ENCODE measurements around the gene PACSIN2. TPM values are rescaled to one million over a fixed set of nuclear protein-coding genes. Genes with fewer than 3 reads are reported as not detected.
"Not testable (repeated sequence)": the region's sequence is repeated elsewhere in the genome, so short reads cannot be mapped to it uniquely, and the experiment has no call there.

PACSIN2 gene
- total RNA-seq, 1 donor from 2014 or later, result 61.0 TPM

- H3K36me3 Mint-ChIP-seq (ENCODE audit: insufficient read depth), result no peaks in the 10 kb centered on the region
- no peak for TF ChIP-seq CTCF (IDR thresholded peaks at IDR 0.05; ENCODE audit: unreplicated experiment)
- DNase-seq (ENCODE audit: low spot score, unreplicated experiment), result no peak
- no peaks in the 10 kb centered on the region for H3K27me3 Mint-ChIP-seq
- H3K27ac Mint-ChIP-seq, result no peak overlapping the region
- no peaks in the 10 kb centered on the region for H3K9me3 Mint-ChIP-seq (ENCODE audit: low read depth)
- peaks cover 35% of the 10 kb centered on the region for H3K4me1 Mint-ChIP-seq (ENCODE audit: low read depth)
- no peak overlapping the region for H3K4me3 Mint-ChIP-seq (ENCODE audit: low read depth)
Measured at GRCh38 chr22:42924436-42924835, 90.5 kb downstream of the PACSIN2 start.

DNA sequence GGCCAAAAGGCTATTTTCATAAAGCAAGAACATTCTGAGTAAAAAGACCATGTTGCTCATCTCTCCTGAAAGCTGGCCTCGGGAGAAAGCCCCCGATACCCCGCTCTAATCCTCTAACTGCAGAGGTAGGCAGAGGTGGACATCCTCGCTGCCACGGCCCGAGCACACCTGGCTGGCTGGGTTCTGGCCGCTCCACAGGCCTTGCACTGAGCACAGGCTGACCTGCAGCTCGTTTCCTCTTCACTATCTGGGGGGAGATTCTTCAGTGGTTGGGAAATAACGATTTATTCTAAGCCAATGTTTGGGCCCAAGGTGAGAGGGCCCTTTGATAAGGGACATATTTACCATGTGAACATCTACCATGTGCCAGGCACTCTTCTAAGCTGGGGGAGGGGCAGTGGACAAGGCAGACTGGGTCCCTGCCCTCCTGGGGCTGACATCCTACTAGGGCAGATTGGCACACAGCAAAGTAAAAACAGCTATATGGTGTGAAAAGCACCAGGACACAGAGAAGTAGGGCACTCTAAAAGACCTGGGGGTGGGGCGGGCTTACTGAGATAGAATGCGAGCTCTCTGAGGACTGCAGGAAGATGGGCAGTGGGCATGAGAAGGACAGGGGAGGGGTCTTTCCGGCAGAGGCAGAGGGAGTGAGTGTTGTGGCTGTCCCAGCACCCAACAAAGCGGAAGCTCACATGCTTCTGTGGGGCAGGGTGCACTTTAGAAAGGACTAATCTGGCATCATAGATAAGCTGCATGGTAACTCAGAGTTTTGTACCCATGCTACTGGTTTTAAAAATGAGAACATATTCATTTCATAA lies 92.4 kb downstream of the PACSIN2 start:
- TF ChIP-seq CTCF (IDR thresholded peaks at IDR 0.05; ENCODE audit: unreplicated experiment), result no peak
- DNase-seq (ENCODE audit: low spot score, unreplicated experiment), result no peak
- no peak overlapping the region for H3K4me3 Mint-ChIP-seq (ENCODE audit: low read depth)
- H3K36me3 Mint-ChIP-seq (ENCODE audit: insufficient read depth), result no peaks in the 10 kb centered on the region
- H3K27ac Mint-ChIP-seq, result peak overlapping the region; percentile 59
- no peaks in the 10 kb centered on the region for H3K9me3 Mint-ChIP-seq (ENCODE audit: low read depth)
- peaks cover 35% of the 10 kb centered on the region for H3K4me1 Mint-ChIP-seq (ENCODE audit: low read depth)
- no peaks in the 10 kb centered on the region for H3K27me3 Mint-ChIP-seq

DNA sequence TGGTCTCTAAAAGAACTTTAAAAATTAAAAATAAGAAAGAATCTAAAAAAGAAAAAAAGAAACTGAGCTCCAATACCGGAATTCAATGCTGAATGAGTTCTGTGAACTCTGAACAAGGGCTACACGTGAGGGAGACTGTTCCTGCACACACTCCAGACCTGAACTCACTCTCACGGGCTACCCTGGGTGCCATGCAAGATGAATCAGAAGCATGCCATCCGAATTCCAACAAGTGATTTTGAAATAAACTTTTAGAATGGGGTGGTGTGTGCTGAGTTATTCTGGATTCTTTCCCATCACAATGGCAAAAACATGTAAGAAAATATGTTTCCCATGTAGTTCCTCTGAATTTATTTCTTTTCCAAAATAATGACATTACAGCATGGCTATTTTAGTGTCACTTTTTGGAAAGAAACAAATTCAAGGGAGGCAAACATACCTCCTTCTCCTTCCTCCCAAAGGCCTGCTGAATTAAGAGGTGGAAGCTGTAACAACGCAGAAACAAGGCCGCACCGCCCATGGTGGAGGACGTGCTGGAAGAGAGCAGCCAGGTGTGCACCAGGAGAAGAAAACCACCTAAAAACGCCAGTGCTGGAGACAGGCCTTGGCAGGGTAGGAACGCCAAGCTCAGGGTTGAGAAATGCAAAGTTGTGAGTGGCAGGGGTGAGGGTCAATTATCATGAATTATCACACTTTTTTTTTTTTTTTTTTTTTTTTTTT lies 94.7 kb downstream of the PACSIN2 start:
- no peak overlapping the region for H3K4me3 Mint-ChIP-seq (ENCODE audit: low read depth)
- DNase-seq (ENCODE audit: low spot score, unreplicated experiment), result no peak
- no peak for TF ChIP-seq CTCF (IDR thresholded peaks at IDR 0.05; ENCODE audit: unreplicated experiment)
- no peaks in the 10 kb centered on the region for H3K9me3 Mint-ChIP-seq (ENCODE audit: low read depth)
- no peaks in the 10 kb centered on the region for H3K27me3 Mint-ChIP-seq
- H3K36me3 Mint-ChIP-seq (ENCODE audit: insufficient read depth), result no peaks in the 10 kb centered on the region
- H3K4me1 Mint-ChIP-seq (ENCODE audit: low read depth), result peaks cover 30% of the 10 kb centered on the region
- H3K27ac Mint-ChIP-seq, result no peak overlapping the region

GRCh38 chr22:42919199-42919598 lies 95.8 kb downstream of the PACSIN2 start:
- H3K27ac Mint-ChIP-seq, result no peak overlapping the region
- no peaks in the 10 kb centered on the region for H3K9me3 Mint-ChIP-seq (ENCODE audit: low read depth)
- H3K4me1 Mint-ChIP-seq (ENCODE audit: low read depth), result peaks cover 29% of the 10 kb centered on the region
- no peaks in the 10 kb centered on the region for H3K36me3 Mint-ChIP-seq (ENCODE audit: insufficient read depth)
- DNase-seq (ENCODE audit: low spot score, unreplicated experiment), result no peak
- H3K4me3 Mint-ChIP-seq (ENCODE audit: low read depth), result no peak overlapping the region
- H3K27me3 Mint-ChIP-seq, result no peaks in the 10 kb centered on the region
- TF ChIP-seq CTCF (IDR thresholded peaks at IDR 0.05; ENCODE audit: unreplicated experiment), result no peak

GRCh38 chr22:42918500-42918899 lies 96.4 kb downstream of the PACSIN2 start:
- DNase-seq (ENCODE audit: low spot score, unreplicated experiment), result no peak
- no peaks in the 10 kb centered on the region for H3K9me3 Mint-ChIP-seq (ENCODE audit: low read depth)
- no peak overlapping the region for H3K4me3 Mint-ChIP-seq (ENCODE audit: low read depth)
- TF ChIP-seq CTCF (IDR thresholded peaks at IDR 0.05; ENCODE audit: unreplicated experiment), result no peak
- peaks cover 34% of the 10 kb centered on the region for H3K4me1 Mint-ChIP-seq (ENCODE audit: low read depth)
- no peak overlapping the region for H3K27ac Mint-ChIP-seq
- H3K36me3 Mint-ChIP-seq (ENCODE audit: insufficient read depth), result no peaks in the 10 kb centered on the region
- no peaks in the 10 kb centered on the region for H3K27me3 Mint-ChIP-seq

- H3K9me3 Mint-ChIP-seq (ENCODE audit: low read depth); H3K27ac Mint-ChIP-seq; H3K36me3 Mint-ChIP-seq (ENCODE audit: insufficient read depth); H3K4me3 Mint-ChIP-seq (ENCODE audit: low read depth); DNase-seq (ENCODE audit: low spot score, unreplicated experiment); H3K27me3 Mint-ChIP-seq: not testable (repeated sequence)
- peaks cover 26% of the 10 kb centered on the region for H3K4me1 Mint-ChIP-seq (ENCODE audit: low read depth)
Measured at GRCh38 chr22:42917358-42917757, 97.6 kb downstream of the PACSIN2 start.
